GM19468 (cell line): ENCODE measurements around the gene GOLIM4.

Experiments
- ATAC-seq: cut with Tn5 transposase; IDR thresholded peaks from one replicate; pipeline ENCODE4 v1.9.1; 2021; ENCODE audit warnings: mild to moderate bottlenecking, moderate library complexity, moderate number of reproducible peaks; ENCODE audit not compliant: unreplicated experiment; ENCODE audit errors: extremely low read depth

GOLIM4 gene

GRCh38 chr3:168102735-168103410, 7.1 kb upstream of the GOLIM4 start:
- ATAC-seq = no peak

GRCh38 chr3:168100777-168101492, 5.2 kb upstream of the GOLIM4 start:
- no peak for ATAC-seq

GRCh38 chr3:168097381-168097780, 1.7 kb upstream of the GOLIM4 start:
- ATAC-seq = no peak

GRCh38 chr3:168096210-168096652, 507 bp upstream of the GOLIM4 start:
- ATAC-seq = no peak

- peak; percentile 33 for ATAC-seq
Observed at GRCh38 chr3:168094877-168095610, 680 bp downstream of the GOLIM4 start.

GRCh38 chr3:168094580-168094876, 1.2 kb downstream of the GOLIM4 start:
- ATAC-seq = no peak

- ATAC-seq = no peak
Observed at GRCh38 chr3:168093790-168094189, 1.9 kb downstream of the GOLIM4 start.

GRCh38 chr3:168093229-168093628, 2.5 kb downstream of the GOLIM4 start:
- ATAC-seq = no peak

GRCh38 chr3:168091941-168092340, 3.8 kb downstream of the GOLIM4 start:
- ATAC-seq = no peak

- no peak for ATAC-seq
Observed at GRCh38 chr3:168091302-168091858, 4.3 kb downstream of the GOLIM4 start.

- no peak for ATAC-seq
Observed at GRCh38 chr3:168090306-168091085, 5.2 kb downstream of the GOLIM4 start.

GRCh38 chr3:168089179-168089771, 6.4 kb downstream of the GOLIM4 start:
- no peak for ATAC-seq

- peak; percentile 68 for ATAC-seq
Observed at GRCh38 chr3:168088106-168088720, 7.5 kb downstream of the GOLIM4 start.

GRCh38 chr3:168087539-168087938, 8.2 kb downstream of the GOLIM4 start:
- no peak for ATAC-seq

- ATAC-seq = no peak
Observed at GRCh38 chr3:168086541-168087260, 9.0 kb downstream of the GOLIM4 start.

GRCh38 chr3:168085491-168086119, 10.1 kb downstream of the GOLIM4 start:
- peak; percentile 47 for ATAC-seq

- no peak for ATAC-seq
Observed at GRCh38 chr3:168083906-168084305, 11.8 kb downstream of the GOLIM4 start.

- no peak for ATAC-seq
Observed at GRCh38 chr3:168081856-168082255, 13.9 kb downstream of the GOLIM4 start.
